ENCODE data around the gene DIAPH2.

Gene DIAPH2

DNA sequence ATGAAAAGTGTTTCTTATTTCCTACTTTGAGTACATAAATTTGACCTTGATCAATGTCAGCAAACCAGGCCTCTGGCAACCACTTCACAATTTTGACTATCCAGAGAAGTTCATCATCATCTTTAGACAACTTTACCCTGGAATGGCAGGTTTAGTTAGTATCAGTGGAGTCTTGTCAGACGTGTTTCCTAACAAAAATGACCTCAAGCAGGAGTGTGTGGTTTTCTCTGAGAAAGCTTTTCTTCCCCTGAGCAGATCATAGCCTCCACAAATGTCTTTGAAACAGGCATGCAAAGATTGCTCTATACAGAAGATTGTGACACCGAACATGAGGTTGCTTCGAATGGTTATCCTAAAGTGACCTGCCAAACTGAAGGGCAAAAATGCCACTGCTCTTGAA, 841.3 kb downstream of the DIAPH2 start:
- no peak for FAIRE-seq
- no peak for DNase-seq (ENCODE audit: insufficient read length, low spot score)

DNA sequence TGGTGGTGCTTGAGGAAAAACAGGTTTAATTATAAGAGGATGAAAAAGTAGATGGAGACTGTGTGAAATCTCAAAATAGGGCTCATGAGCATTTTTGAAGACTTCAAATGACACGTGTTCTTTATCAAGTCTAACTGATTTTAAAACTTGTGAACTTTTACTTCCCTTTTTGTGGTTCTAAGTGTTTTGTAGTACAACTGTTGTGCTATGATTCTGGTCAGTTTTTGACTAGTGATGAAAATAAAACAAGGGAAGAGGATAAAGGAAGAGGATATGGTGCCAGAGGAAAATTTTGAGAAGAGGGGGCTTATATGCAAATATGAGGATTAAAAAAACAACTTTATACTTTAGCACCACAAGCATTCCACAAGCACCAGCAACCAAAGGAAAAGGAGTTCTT, 843.1 kb downstream of the DIAPH2 start:
- DNase-seq (ENCODE audit: insufficient read length, low spot score): no peak
- FAIRE-seq: no peak

DNA sequence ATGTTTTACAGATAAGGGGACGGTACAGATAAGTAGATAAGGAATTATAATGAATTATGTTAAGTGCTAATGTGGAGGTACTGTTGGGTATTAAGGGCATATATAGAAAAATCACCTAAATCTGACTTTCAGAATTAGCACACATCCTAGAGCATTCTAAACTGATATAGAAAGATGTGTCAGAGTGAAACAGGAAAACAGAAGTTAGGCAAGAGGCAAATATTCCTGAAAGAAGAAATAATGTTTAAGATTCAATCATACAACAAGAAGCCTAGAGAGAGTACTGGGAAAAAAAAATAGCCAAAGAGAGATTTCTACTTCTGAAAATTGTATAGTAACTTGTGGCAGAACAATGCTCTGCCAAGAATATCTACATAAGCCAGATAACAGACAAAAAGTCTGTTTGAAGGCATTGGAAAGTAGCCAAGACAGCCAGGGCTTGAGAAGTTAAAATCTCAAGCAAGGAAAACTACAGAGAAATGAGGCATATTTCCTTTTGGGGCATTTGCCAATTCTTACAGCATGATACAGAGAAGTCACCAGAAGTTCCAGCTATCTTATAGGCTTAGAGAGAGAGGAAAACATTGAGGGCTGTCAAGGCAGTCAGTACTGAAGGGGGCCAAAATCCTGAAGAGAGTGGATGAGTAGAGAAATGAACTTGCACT, 845.0 kb downstream of the DIAPH2 start:
- FAIRE-seq: no peak
- no peak for DNase-seq (ENCODE audit: insufficient read length, low spot score)

DNA sequence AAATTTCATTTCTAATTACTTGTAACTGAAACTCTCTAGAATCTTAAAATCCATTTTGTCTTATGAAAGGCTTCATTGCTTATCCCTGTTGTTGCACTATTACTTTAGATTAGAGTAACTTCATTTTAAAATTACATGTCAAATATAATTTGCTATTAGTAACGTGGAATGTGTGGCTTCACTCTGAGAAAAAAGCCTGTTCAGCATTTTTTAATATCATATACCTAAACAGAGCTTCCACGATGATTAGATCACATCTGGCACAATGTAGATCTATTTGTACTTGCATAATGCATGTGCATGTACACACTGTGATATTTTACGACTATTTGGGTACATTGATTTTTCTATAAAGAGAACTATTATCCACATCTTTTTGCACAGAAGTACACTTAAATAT, 847.2 kb downstream of the DIAPH2 start:
- DNase-seq (ENCODE audit: insufficient read length, low spot score): no peak
- FAIRE-seq: no peak

DNA sequence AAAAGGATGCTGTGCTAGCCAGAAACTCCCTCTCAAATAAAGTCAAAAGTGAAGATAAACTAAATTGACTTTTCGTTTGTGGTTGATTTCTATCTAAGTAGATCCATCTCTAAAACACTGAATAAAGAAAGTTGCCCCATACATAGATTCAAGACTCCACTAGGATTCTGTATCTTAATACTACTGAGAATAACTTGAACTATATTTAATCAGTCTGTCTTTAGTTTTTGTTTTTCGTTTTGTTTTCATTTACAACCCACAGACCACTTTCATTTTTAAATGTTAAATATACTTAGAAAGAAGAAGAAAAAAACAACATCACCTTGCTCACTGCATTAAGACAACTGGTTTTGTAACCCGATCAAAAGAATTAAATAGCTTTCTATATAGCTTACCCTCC, 854.1 kb downstream of the DIAPH2 start:
- DNase-seq (ENCODE audit: insufficient read length, low spot score) (no peak), FAIRE-seq (no peak)

DNA sequence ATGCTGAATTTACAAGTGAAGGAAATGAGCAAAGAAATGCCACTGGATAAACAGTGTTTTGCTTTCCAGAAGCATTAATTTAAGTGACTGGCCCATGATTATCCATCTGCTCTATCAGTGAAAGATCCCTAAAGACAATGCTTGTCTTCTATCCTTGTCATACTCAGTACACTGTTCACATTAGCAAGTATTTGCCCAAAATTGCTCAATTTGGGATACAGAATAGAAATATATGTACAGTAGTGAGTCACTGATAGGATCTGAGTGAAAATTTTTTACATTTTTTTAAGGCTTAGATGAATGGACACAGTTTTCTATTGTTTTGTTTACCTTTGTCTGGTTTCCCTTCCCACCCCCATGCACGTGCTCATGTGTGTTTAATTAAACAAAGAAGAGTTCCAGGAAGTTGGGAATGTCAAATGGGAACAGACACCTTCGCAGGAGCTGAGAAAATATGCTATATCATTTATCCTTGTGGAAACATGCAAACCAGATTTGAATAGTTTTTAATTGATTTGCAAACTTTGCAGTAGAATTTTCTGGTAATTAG, 855.4 kb downstream of the DIAPH2 start:
- FAIRE-seq (no peak), DNase-seq (ENCODE audit: insufficient read length, low spot score) (no peak)

DNA sequence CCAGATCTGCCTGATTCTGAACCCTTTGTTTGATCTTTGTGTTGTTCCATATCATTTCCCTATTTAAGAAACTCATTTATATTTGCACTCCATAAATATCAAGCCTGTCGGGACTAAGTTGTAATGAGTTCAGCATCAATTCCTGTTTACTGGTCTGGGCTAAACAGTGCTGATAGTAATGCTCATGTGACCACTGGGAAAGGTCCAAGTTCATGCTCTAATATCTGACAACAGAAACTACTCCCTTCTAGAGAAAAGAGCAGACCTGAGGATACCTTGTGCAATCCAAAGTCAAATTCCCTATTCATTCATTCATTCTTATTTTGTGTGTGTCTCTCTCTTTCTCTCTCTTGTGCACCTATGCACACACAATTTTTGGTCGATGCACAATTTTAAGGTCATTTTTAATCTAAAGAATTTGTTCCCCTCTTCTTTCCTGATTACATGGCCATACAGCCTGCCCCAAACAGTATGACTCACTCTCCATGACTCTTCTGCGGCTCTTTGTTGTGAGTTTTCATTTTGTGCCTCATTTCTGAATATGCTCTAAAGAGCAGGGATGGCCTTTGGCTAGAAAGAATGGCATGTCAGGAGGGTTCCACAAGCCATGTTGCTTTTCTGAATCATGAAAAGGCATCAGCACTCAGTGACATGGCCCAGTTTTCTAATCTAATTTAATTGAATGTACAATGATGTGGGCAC, 863.4 kb downstream of the DIAPH2 start:
- no peak for FAIRE-seq

DNA sequence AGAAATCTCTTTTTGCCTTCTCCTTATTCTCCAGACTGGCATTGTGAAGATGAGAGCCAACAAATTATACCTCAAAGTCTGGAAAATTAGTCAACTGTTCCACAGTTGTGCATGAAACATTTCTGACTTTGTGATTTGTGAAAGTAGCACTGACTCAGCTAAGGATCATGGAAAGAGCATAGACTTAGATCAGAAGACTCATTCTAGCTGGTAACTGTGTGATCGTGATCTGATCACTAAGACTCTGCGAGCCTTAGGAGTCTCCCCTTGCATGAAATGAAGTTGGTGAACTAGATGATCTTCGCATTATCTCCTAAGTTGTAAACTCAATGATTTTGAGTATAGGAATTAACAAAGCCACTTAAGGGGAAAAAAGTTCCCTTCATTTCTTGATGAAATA, 867.2 kb downstream of the DIAPH2 start:
- no peak for DNase-seq (ENCODE audit: insufficient read length, low spot score)
- no peak for FAIRE-seq

More for the DNA sequence above, 863.4 kb downstream of the DIAPH2 start:
- no peak for DNase-seq (ENCODE audit: insufficient read length, low spot score)

DNA sequence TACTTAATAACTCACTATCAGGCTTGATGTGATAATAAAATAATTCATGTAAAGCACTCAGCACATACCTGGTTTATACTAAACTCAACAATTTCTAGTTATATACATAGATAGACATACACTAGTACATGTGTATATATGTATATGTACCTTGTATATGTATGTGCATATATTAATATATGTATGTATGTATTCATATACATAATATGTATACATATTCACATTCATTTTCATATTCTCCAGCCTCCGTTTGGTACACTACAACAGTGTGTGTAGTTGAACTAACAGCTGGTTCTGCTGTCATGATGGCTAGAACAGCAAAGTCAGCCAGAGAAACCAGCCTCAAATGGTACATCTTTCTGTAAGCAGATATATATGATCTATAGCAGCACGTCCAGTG, 869.2 kb downstream of the DIAPH2 start:
- DNase-seq (ENCODE audit: insufficient read length, low spot score) (no peak), FAIRE-seq (no peak)

DNA sequence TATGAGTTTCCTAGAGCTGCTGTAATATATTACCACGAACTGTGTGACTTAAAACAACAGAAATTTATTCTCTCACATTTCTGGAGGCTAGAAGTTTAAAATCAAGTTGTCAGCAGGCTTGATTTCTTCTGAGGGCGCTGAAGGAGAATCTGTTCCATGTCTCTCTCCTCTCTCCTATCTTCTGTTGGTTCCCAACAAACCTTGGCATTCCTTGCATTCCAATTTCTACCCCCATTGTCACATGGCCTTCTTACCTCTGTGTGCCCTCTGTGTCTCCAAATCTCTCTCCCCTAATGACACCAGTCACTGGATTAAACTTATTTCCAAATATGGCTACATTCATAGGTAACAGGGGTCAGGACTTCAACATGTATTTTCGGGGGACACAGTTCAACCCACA, 871.7 kb downstream of the DIAPH2 start:
- no peak for DNase-seq (ENCODE audit: insufficient read length, low spot score)
- FAIRE-seq: no peak

DNA sequence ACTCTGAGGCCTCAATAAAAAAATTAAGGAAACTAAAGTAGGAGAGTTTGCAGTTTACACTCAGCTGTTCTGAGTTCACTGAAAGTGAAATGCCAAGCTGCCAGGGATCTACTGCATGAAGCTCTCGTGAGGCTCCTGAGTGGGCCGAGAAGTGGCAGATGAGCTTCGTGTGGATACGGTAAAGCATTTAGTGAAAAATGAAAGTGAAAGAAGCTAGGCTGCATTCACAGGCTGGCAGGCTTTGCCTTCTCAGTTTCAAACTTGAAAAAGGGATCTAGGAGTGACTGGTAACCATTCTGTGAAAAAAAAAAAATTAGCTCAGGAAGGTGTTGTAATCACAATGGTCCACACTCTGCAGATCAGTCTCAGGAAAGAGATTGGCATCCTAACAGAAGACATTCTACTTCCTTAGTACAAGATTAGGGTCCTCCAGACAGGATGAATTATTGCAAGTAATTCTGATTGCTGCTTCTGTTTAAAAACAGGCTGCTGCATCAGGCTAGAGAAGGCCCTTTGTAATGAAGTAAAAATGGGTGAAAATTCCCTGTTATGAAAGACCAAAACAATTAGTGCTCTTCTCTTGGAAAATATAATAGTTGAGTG, 879.0 kb downstream of the DIAPH2 start:
- no peak for FAIRE-seq

DNA sequence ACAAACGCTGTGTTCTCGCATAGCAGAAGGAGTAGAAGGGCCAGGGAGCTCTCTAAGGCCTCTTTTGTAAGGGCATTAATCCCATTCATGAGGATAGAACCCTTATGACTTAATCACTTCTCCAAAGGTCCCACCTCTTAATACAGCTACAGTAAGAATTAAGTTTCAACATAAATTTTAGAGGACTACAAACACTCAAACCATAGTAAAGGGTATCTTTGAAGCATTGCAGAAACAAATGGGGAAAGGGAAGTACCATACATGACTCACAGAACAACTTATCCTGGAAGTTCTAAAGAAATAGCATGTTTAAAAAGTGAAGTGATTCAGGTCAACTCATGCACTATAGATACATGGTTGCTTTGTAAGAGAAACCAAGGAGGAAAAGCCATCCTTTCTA, 879.9 kb downstream of the DIAPH2 start:
- no peak for FAIRE-seq

More for the DNA sequence above, 879.0 kb downstream of the DIAPH2 start:
- DNase-seq (ENCODE audit: insufficient read length, low spot score): peak; percentile 0

DNA sequence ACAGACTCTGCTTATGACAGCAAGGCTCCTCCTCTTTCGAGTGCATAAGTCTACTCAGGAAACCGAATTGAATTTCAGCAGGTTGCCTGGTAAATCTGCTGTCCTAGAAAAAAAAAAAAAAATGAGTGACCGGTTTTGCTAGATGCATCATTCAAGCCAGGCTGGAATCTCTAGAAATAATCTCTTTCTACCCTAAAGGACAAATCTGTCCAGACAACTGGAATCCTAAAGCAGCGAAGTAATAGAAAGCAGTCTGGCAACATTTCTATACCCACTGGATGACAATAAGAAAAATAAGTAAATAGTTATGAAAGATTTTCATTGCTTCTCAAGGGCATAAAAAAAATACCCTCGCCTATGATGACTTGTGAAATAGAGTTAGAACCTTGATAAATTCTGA, 902.5 kb downstream of the DIAPH2 start:
- DNase-seq (ENCODE audit: insufficient read length, low spot score) (no peak), FAIRE-seq (no peak)

More for the DNA sequence above, 879.9 kb downstream of the DIAPH2 start:
- no peak for DNase-seq (ENCODE audit: insufficient read length, low spot score)

DNA sequence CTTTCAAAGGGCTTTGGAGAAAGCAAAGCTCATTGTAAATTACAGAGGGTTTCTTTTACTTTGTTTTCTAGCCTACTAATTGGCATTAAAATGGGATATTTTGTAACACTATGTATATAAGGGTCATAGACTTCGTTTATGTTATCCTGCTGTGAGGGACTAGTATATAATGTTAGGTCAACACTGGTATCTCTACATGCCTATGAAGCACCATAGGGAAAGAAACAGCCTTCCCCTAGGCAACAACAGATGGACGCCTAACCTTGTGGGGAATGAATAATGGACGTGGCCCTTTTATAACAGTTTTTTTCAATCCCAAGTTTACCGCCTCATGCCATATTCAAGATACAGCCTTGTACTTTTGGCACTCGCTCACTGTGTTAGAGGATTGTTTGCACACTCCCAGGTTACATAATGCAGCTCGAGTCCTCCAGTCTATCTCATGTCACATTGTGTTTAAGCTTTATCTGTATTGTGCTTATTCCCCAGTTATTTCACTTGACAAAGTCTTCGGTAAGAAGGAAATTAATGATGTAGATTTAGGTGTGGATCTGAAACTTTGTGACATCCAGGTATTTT, 910.1 kb downstream of the DIAPH2 start:
- FAIRE-seq (no peak), DNase-seq (ENCODE audit: insufficient read length, low spot score) (no peak)

DNA sequence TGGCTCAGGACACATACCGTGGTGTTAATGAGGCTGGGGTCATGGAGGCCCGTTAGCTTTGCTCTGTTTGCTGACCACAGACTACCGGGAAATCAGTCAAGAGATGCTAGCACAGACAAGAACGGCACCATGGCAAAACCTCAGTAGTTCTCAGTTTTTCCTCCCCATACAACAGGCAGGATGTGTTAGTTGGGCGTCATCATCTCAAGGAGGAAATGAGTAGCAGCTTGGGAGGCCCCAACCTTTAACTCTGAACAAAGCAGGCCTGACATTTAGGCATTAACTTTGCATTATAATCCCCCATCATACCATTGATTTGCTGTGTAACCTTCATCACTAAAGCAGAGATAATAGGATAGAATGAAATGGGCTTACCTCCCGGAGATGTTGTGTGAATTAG, 913.3 kb downstream of the DIAPH2 start:
- no peak for FAIRE-seq

DNA sequence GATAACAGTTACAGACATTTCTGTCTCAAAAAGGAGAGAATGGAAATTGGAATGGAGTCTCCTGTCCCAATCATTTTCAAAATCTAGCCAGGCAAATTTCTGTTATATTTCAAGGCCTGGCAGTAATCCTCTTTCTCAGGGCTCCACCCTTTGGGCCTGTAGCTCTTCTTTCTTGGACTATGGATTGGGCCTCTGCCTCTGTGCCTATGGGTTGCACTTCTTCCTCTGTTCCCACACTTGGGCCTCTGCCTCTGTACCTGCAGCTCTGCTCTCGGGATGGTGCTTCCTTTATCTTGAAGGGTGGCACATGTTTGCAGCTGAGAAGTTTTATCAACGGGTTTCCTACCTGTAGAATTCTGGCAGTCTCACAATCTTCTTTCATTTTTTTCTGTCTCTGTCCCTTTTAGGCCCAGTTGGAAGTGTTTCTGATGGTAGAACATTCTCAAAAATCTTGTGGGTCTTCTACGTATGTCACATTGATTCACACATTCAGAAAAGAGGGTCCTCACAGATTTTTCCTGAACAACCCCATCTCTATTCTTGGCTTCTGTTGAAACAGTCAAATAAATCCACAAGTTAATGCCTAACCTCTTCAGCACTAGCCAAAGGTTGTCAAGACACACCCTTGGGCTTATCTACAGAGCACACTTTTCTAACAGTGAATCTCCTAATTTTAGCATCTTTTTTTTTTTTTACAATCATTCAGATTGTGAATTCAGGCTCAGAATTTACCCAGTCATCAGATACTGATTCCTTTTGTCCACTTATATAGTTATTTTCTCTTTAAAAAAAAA, 918.0 kb downstream of the DIAPH2 start:
- FAIRE-seq: no peak
- no peak for DNase-seq (ENCODE audit: insufficient read length, low spot score)

More for the DNA sequence above, 913.3 kb downstream of the DIAPH2 start:
- DNase-seq (ENCODE audit: insufficient read length, low spot score): no peak

DNA sequence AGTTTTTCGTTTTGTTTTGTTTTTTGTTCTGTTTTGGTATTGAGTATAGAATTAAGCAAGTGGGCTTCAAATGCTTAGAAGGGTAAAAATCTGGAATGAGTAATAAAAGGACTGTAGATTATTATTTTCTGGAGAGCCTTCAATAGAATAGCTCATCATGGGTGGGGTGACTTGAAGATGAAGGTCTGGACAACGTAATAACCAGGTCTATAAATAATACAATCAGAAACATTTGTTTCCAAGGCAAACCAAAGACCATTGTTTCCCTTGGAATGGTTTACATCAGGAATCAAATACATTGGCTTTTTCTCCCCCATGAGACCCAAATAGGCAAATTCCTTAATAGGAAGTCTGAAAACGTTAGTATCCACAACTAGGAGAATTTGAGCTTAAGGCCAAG, 920.6 kb downstream of the DIAPH2 start:
- no peak for DNase-seq (ENCODE audit: insufficient read length, low spot score)
- no peak for FAIRE-seq

DNA sequence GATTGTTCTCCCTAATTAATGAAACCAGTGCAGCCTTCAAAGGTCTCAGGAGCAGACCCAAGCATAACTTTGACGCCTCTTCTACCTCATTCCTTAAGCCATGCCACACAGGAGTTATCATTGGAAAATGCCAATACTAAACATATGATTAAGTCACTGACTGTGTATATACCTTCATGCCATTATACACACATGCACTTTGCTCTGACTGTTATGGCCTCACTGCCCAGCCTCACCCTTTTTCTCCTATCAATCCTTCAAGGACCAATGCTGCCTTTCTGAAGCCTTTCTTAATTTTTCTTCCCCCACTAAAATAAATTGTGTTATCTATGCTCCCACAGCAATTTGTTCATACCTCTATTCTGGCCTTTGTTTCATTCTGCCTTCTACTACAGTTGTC, 924.7 kb downstream of the DIAPH2 start:
- FAIRE-seq (no peak), DNase-seq (ENCODE audit: insufficient read length, low spot score) (no peak)

DNA sequence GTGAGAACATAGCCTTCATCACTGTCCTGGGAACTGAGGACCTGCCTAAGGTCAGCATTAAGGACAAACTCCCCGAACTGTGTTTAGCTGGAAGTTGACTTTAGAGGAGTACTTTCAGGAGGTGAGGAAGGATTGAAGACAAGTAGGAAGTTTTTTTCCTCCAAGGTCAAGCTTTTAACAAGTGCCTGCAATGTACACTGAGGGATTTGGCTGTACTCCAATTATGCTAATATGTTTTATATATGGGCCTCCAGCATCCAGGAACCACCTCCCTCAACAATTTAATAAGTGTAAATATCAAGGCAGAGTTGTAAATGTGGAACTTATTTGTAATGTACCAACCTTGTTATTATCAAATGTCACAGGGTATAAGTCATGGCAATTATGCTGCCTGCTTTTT, 925.3 kb downstream of the DIAPH2 start:
- DNase-seq (ENCODE audit: insufficient read length, low spot score) (no peak), FAIRE-seq (no peak)

DNA sequence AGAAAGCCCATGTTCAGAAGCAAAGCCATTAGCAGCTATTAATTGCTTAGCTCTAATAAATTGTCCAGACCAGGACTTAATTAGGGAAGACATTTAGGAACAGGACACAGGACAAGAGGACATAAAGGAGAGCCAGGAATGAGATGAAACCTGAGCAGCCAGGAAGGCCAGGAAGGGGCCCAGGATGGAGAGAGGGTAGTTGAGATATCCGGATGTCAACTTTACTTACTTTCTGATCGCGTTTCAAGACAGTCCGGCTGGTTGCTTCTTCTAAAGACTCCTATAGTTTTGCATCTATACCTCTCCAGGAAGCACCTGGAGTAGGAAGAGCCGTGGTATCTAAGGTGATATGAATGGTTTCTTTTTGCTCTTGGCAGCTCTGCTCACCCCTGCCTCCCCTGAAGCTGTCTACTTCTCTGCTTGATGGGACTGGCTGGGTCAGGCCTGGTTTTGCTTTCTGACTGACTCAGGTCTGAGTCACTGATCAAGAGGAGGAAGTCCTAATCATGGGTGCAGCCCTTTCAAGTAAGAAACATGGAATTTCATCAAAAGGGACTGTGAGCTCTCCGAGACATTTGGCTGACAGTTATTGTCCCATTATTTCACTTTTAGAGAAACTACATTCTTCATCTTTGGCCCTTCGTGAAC, 932.4 kb downstream of the DIAPH2 start:
- no peak for DNase-seq (ENCODE audit: insufficient read length, low spot score)
- FAIRE-seq: no peak
